Esophagus squamous epithelium (tissue), 5 donors: ENCODE measurements around the gene FLT1. TPM values are rescaled to one million over a fixed set of nuclear protein-coding genes. Genes with fewer than 3 reads are reported as not detected.

Experiments used
- DNase-seq: peaks from one replicate; lab custom pipeline; 2025; lab: John Stamatoyannopoulos, UW
- H3K27ac ChIP-seq, 4 donors: fragments of 200-600 bp; sonication (generic); one replicate each; pipeline ENCODE4 v1.5.1; 2016 to 2019; ENCODE audit warnings: mild to moderate bottlenecking in 1 of 4
- H3K27me3 ChIP-seq, 4 donors: fragments of 200-600 bp; sonication (generic); 1 replicate in 3 of 4; 2 replicates in 1 of 4; pipeline versions ENCODE4 v1.5.1 to v1.6.0; 2017 to 2021; ENCODE audit warnings: antibody characterized with exemption in 1 of 4
- H3K36me3 ChIP-seq, 3 donors: fragments of 200-600 bp; sonication (generic); one replicate each; pipeline ENCODE4 v1.5.1; 2016 to 2019
- H3K4me1 ChIP-seq, 3 donors: fragments of 200-600 bp; sonication (generic); one replicate each; pipeline ENCODE4 v1.5.1; 2017 to 2019
- H3K4me3 ChIP-seq, 4 donors: fragments of 200-600 bp; sonication (generic); 1 replicate in 3 of 4; 2 replicates in 1 of 4; pipeline ENCODE4 v1.5.1; 2016 to 2019; ENCODE audit warnings: mild to moderate bottlenecking in 2 of 4, moderate library complexity in 1 of 4
- H3K9me3 ChIP-seq, 3 donors: fragments of 200-600 bp; sonication (generic); one replicate each; pipeline ENCODE4 v1.5.1; 2016 to 2019
- CTCF ChIP-seq, 6 experiments: fragments of 450-650 bp in 4 of 6; fragments of 200-600 bp in 2 of 6; sonication (generic) in 2 of 6; IDR thresholded peaks; one replicate each; pipeline ENCODE4 v1.5.1; 2016 to 2019; ENCODE audit warnings: antibody characterized with exemption in 6 of 6, mild to moderate bottlenecking in 4 of 6, moderate library complexity in 4 of 6
- POLR2A ChIP-seq, 4 donors: fragments of 450-650 bp; IDR thresholded peaks; one replicate each; pipeline ENCODE4 v1.6.1; 2017; ENCODE audit warnings: antibody characterized with exemption in 4 of 4, mild to moderate bottlenecking in 4 of 4, moderate library complexity in 3 of 4
- WGBS, 2 donors: methylation state at CpG; one replicate each; pipeline ENCODE4 v1.1.5; 2018; 5-methylcytosine and 5-hydroxymethylcytosine counted together
- intact Hi-C: fragments of 100-400 bp; cut with DNase I; formaldehyde crosslinking; loops from one replicate; pipeline ENCODE4 v1.15.0; 2022
- total RNA-seq, 4 donors: library from RNA; depleted of rRNA; stranded (reverse); fragments of >200 nt; gene quantifications; one replicate each; pipeline ENCODE4 v1.1.0, GENCODE V29; 2016
- donor health status: DM: yes; HTN: yes; CAD: no.

Gene FLT1
- total RNA-seq, 4 donors from 2014 or later: 2.1 to 16.4 (median 8.9) TPM

- TF ChIP-seq CTCF (IDR thresholded peaks at IDR 0.05) (no peak), POLR2A (IDR thresholded peaks at IDR 0.05) (no peak)
- Histone ChIP-seq H3K9me3 (no peaks in the 10 kb centered on the region), H3K27ac (no peak overlapping the region), H3K4me1 (no peaks in the 10 kb centered on the region), H3K36me3 (no peaks in the 10 kb centered on the region), H3K27me3 (peaks cover 0 to 71% (median 0%) of the 10 kb centered on the region in 4 donors), H3K4me3 (no peak overlapping the region)
- DNase-seq: no peak
- intact Hi-C loops: no loop called here
- 81 to 88% methylated on average over 1 of the region's 1 CpG for WGBS, 2 donors
These were observed 9.8 kb downstream of the FLT1 start for GRCh38 chr13:28485097-28485496.

- Histone ChIP-seq H3K27ac (no peak overlapping the region), H3K4me1 (no peaks in the 10 kb centered on the region), H3K4me3 (no peak overlapping the region), H3K36me3 (no peaks in the 10 kb centered on the region), H3K27me3 (peaks cover 0 to 55% (median 0%) of the 10 kb centered on the region in 4 donors), H3K9me3 (no peaks in the 10 kb centered on the region)
- no peak for DNase-seq
- WGBS, 2 donors: 52 to 54% methylated on average over 7 of the region's 7 CpGs
- intact Hi-C loops: no loop called here
- TF ChIP-seq POLR2A (IDR thresholded peaks at IDR 0.05) (no peak), CTCF (IDR thresholded peaks at IDR 0.05) (no peak)
These were observed 11.5 kb downstream of the FLT1 start for GRCh38 chr13:28483313-28483931.

GRCh38 chr13:28479005-28479404, 15.9 kb downstream of the FLT1 start:
- no peaks in the 10 kb centered on the region for H3K9me3 ChIP-seq
- H3K4me1 ChIP-seq: peaks cover 0 to 7% (median 7%) of the 10 kb centered on the region in 3 donors
- DNase-seq: no peak
- 69 to 72% methylated on average over 1 of the region's 1 CpG for WGBS, 2 donors
- intact Hi-C loops: no loop called here
- H3K27ac ChIP-seq: no peak overlapping the region
- H3K36me3 ChIP-seq: no peaks in the 10 kb centered on the region
- TF ChIP-seq POLR2A (IDR thresholded peaks at IDR 0.05) (no peak), CTCF (IDR thresholded peaks at IDR 0.05) (no peak)
- peaks cover 0 to 32% (median 0%) of the 10 kb centered on the region in 4 donors for H3K27me3 ChIP-seq
- no peak overlapping the region for H3K4me3 ChIP-seq

GRCh38 chr13:28478127-28478526, 16.8 kb downstream of the FLT1 start:
- intact Hi-C loops: no loop called here
- 39 to 45% methylated on average over 3 of the region's 3 CpGs for WGBS, 2 donors

GRCh38 chr13:28477709-28477973, 17.3 kb downstream of the FLT1 start:
- intact Hi-C loops: no loop called here
- Histone ChIP-seq H3K4me1 (peaks cover 0 to 7% (median 7%) of the 10 kb centered on the region in 3 donors), H3K9me3 (no peaks in the 10 kb centered on the region), H3K36me3 (no peaks in the 10 kb centered on the region), H3K27ac (no peak overlapping the region), H3K27me3 (peaks cover 0 to 25% (median 0%) of the 10 kb centered on the region in 4 donors), H3K4me3 (no peak overlapping the region)
- WGBS, 2 donors: 63 to 69% methylated on average over 3 of the region's 3 CpGs
- TF ChIP-seq CTCF (IDR thresholded peaks at IDR 0.05) (no peak), POLR2A (IDR thresholded peaks at IDR 0.05) (no peak)
- DNase-seq: no peak

More at GRCh38 chr13:28478127-28478526, 16.8 kb downstream of the FLT1 start:
- H3K36me3 ChIP-seq: no peaks in the 10 kb centered on the region
- DNase-seq: no peak
- peaks cover 0 to 7% (median 7%) of the 10 kb centered on the region in 3 donors for H3K4me1 ChIP-seq
- H3K27ac ChIP-seq: no peak overlapping the region
- H3K9me3 ChIP-seq: no peaks in the 10 kb centered on the region
- H3K4me3 ChIP-seq: no peak overlapping the region
- peaks cover 0 to 29% (median 0%) of the 10 kb centered on the region in 4 donors for H3K27me3 ChIP-seq
- TF ChIP-seq POLR2A (IDR thresholded peaks at IDR 0.05) (no peak), CTCF (IDR thresholded peaks at IDR 0.05) (no peak)
